ENCODE results near the gene HDAC4. TPM values are rescaled to one million over a fixed set of nuclear protein-coding genes. Genes with fewer than 3 reads are reported as not detected.

HDAC4 gene
- total and polyA plus RNA-seq, 3 donors from 2014 or later: 29.0 to 67.5 (median 58.7) TPM

DNA sequence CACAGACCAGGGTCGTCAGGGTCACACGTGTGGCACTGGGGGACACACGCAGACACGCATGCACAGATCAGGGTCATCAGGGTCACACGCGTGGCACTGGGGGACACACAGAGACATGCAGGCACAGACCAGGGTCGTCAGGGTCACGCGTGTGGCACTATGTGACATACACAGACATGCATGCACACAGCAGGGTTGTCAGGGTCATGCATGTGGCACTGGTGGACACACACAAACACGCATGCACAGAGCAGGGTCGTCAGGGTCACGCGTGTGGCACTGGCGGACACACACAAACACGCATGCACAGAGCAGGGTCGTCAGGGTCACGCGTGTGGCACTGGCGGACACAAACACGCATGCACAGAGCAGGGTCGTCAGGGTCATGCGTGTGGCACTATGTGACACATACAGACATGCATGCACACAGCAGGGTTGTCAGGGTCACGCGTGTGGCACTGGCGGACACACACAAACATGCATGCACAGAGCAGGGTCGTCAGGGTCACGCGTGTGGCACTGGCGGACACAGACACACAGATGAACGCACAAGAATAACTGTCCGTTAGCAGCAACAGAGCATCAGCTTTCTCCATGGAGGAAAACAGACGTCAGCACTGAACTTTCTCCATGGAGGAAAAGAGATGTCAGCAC lies 34.9 kb downstream of the HDAC4 start:
- H3K27ac ChIP-seq: no peak overlapping the region
- H3K27me3 ChIP-seq: no peaks in the 10 kb centered on the region
- no peak for DNase-seq
- no peaks in the 10 kb centered on the region for H3K36me3 ChIP-seq (ENCODE audit: low read depth, missing control alignments)
- intact Hi-C loops (cut with DNase I; ENCODE audit: low total_unique reads): no loop called here
- H3K4me1 ChIP-seq: no peaks in the 10 kb centered on the region
- H3K9me3 ChIP-seq: no peaks in the 10 kb centered on the region
- TF ChIP-seq POLR2A (IDR thresholded peaks at IDR 0.05): no peak
- TF ChIP-seq, protein P1, sequence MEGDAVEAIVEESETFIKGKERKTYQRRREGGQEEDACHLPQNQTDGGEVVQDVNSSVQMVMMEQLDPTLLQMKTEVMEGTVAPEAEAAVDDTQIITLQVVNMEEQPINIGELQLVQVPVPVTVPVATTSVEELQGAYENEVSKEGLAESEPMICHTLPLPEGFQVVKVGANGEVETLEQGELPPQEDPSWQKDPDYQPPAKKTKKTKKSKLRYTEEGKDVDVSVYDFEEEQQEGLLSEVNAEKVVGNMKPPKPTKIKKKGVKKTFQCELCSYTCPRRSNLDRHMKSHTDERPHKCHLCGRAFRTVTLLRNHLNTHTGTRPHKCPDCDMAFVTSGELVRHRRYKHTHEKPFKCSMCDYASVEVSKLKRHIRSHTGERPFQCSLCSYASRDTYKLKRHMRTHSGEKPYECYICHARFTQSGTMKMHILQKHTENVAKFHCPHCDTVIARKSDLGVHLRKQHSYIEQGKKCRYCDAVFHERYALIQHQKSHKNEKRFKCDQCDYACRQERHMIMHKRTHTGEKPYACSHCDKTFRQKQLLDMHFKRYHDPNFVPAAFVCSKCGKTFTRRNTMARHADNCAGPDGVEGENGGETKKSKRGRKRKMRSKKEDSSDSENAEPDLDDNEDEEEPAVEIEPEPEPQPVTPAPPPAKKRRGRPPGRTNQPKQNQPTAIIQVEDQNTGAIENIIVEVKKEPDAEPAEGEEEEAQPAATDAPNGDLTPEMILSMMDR (IDR thresholded peaks at IDR 0.05): no peak
- WGBS, 2 donors: 92 to 94% methylated on average over 32 of the region's 32 CpGs
- H3K4me3 ChIP-seq: no peak overlapping the region

DNA sequence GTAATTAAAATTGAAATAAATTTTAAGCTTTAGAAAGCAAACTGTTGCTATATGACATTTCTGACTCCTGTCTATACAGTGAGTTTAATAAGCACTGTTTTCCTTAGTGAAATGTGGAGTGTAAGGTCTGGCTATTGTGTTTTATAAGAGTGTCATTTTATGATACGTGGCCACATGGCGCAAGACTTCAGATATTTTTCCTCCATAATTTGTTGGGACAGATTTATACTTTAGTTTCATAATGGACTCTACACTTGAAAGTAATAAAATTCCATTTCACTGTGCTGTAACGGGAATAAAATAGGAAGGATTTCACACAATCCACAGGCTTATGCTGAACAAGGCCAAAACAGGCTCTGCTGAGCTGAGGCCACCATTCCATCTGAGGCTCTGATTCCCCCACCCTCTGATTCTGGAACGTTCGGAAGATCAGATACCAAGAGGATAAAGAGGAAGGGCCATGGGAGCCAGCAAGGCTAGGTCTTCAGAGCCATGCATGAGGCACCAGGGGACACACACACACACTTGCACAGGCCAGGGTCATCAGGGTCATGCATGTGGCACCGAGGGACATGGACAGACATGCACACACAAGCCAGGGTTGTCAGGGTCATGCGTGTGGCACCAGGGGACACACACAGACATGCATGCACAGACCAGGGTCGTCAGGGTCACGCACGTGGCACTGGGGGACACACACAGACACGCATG lies 35.6 kb downstream of the HDAC4 start:
- intact Hi-C loops (cut with DNase I; ENCODE audit: low total_unique reads): no loop called here
- Histone ChIP-seq H3K36me3 (ENCODE audit: low read depth, missing control alignments) (no peaks in the 10 kb centered on the region), H3K9me3 (no peaks in the 10 kb centered on the region), H3K4me3 (no peak overlapping the region), H3K27ac (no peak overlapping the region), H3K4me1 (no peaks in the 10 kb centered on the region), H3K27me3 (no peaks in the 10 kb centered on the region)
- TF ChIP-seq POLR2A (IDR thresholded peaks at IDR 0.05): no peak
- TF ChIP-seq, protein P1 (IDR thresholded peaks at IDR 0.05): no peak
- 84 to 88% methylated on average over 7 to 11 of the region's 11 CpGs for WGBS, 2 donors
- no peak for DNase-seq

DNA sequence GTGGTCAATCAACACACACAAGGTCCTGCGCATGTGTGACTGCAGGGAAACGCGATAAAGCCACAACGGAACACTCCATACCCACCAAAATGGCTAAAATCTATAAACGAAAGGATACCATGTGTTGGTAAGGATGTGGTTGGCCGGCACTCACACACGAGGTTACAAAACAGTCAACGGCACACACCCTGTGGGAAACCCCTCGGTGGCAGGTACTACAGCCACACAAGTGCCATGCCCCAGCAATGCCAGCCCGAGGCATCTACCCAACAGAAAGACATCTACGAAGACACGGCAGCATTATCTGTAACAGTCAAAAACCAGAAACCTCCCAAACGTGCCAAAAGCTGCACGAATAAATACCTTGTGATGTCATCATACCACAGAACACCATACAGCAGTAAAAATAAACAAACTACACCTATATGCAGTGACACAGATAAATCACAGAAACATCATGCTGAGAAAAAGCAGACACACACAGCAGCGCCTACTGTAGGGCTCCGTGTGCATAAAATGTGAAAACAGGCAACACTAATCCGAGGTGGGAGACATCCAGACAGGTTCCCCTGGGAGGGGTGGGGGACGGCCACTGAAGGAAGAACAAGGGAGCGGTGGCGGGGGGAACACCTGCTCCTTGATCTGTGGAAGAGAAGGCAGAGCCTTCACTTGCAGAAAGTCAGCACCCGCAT lies 36.7 kb downstream of the HDAC4 start:
- no peaks in the 10 kb centered on the region for H3K9me3 ChIP-seq
- 91 to 92% methylated on average over 21 of the region's 21 CpGs for WGBS, 2 donors
- intact Hi-C loops (cut with DNase I; ENCODE audit: low total_unique reads): no loop called here
- H3K4me3 ChIP-seq: no peak overlapping the region
- DNase-seq: no peak
- H3K27ac ChIP-seq: no peak overlapping the region
- no peaks in the 10 kb centered on the region for H3K36me3 ChIP-seq (ENCODE audit: low read depth, missing control alignments)
- H3K4me1 ChIP-seq: no peaks in the 10 kb centered on the region
- TF ChIP-seq, protein P1 (IDR thresholded peaks at IDR 0.05): no peak
- TF ChIP-seq POLR2A (IDR thresholded peaks at IDR 0.05): no peak
- no peaks in the 10 kb centered on the region for H3K27me3 ChIP-seq

DNA sequence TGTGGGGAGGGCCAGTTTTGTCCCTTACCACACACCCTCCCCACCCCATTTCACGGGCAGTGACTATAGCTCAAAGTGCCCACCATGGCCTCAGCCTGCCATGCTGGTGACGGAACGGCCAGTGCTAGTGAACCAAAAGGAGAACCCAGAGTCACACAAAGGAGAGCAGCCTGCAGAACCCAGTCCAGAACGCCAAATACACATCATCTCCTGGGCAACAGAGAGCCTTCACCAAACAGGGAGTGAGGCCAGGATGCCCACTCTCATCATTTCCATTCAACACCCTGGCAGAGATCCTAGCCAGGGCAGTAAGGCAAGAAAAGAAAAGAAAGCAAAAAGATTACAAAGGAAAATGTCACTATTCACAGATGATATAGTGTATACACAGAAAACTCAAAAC lies 38.3 kb downstream of the HDAC4 start:
- no peak overlapping the region for H3K27ac ChIP-seq
- H3K9me3 ChIP-seq: no peaks in the 10 kb centered on the region
- no peaks in the 10 kb centered on the region for H3K27me3 ChIP-seq
- DNase-seq: no peak
- WGBS, 2 donors: 94 to 97% methylated on average over 4 of the region's 4 CpGs
- no peak overlapping the region for H3K4me3 ChIP-seq
- no peaks in the 10 kb centered on the region for H3K4me1 ChIP-seq
- no peak for TF ChIP-seq POLR2A (IDR thresholded peaks at IDR 0.05)
- TF ChIP-seq, protein P1 (IDR thresholded peaks at IDR 0.05): no peak
- H3K36me3 ChIP-seq (ENCODE audit: low read depth, missing control alignments): no peaks in the 10 kb centered on the region
- intact Hi-C loops (cut with DNase I; ENCODE audit: low total_unique reads): no loop called here

Data from testis (tissue), 3 donors.